GM19468 (cell line): Measurements from ENCODE around the gene HACL1.

Experiments
- ATAC-seq: cut with Tn5 transposase; IDR thresholded peaks from one replicate; pipeline ENCODE4 v1.9.1; 2021; ENCODE audit warnings: mild to moderate bottlenecking, moderate library complexity, moderate number of reproducible peaks; ENCODE audit not compliant: unreplicated experiment; ENCODE audit errors: extremely low read depth

HACL1 gene

GRCh38 chr3:15601399-15602145, at the start of gene HACL1, which contains the start of gene BTD:
TSS of gene HACL1 (minus strand) at chr3:15601569. CDS start at chr3:15601463, 106 bp downstream.
TSS of gene BTD (plus strand) at chr3:15601745. CDS start at chr3:15635440, 33,695 bp downstream.
- ATAC-seq, result peak; percentile 87

GRCh38 chr3:15649858-15650257, 48.5 kb upstream of the HACL1 start:
- ATAC-seq, result no peak

DNA sequence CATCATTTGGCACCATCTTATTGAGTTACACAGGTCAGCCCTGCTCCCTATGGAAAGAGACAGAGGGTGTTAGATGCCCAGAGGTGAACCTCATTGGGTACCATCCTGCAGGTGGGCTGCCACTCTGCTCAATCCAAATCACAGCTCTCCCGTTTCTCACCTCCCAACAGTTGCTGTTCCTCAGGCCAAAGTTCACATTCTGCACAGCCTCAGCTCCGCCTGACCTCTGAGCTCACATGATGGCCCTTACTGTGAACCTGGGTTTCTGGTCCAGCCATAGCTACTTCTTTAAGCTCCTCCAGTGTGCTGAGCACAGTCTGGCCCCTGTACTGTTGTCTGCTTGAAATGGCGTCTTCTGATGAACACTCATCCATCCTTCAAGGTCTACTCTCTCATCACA, 48.0 kb upstream of the HACL1 start:
- ATAC-seq, result no peak

DNA sequence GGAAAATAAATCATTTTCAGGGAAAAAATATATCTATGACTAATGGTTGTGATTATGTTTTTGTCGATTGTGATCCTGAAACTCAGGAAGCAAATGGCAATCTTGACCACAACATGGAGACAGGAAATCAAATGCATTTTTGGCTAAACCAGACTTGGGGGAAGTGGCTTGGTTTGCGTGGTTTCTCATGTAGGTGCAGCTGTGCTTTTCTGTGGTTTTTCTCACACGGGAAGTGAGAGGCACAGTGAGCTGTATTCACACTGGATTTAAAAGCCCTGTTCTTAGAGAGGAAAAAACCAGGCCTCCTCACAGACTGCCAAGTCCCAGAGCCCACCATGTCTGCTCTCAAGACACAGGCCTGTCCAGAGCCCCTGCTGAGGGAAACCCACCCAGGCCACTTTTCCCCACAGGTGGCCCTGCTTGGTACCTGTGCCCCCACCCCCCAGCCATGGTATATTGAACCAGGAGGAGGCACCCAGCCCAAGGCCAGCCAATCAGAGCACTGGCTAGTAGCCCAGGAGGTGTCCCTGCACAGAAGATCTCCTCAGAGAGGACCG, 46.3 kb upstream of the HACL1 start:
- peak; percentile 64 for ATAC-seq

- peak; percentile 16 for ATAC-seq
Measured at GRCh38 chr3:15646851-15647511, 45.6 kb upstream of the HACL1 start.

GRCh38 chr3:15645740-15646501, 44.6 kb upstream of the HACL1 start:
- ATAC-seq, result no peak

DNA sequence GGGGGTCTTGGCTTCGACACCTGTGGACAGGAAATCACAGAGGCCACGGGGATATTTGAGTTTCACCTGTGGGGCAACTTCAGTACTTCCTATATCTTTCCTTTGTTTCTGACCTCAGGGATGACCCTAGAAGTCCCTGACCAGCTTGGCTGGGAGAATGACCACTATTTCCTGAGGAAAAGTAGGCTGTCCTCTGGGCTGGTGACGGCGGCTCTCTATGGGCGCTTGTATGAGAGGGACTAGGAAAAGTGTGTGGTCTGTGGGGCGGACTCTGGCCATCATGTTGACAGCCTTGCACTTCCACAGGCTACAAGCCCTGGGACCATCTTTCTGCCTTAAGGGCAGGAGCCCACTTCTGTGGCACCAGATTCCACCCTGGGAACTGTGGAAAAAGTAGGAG, 43.9 kb upstream of the HACL1 start:
- no peak for ATAC-seq

DNA sequence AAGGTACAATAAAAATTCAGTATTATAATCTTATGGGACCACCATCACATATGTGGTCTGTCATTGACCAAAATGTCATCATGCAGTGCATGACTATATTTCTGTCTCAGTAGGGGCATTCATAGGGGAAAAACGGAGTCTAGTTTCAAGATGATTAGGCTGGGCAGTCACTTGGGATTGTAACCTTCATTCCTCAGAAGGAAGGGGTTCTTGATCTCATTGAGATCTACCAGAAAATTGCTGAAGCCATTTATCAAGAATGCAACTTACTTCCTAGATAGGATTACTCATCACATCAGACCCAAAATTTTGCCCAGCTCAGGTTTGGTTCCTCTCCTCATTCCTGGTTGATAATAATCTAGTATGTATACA, 37.5 kb upstream of the HACL1 start:
- no peak for ATAC-seq

- ATAC-seq, result no peak
Measured at GRCh38 chr3:15638193-15638890, 37.0 kb upstream of the HACL1 start.

GRCh38 chr3:15637131-15637951, 36.0 kb upstream of the HACL1 start:
- ATAC-seq, result no peak

DNA sequence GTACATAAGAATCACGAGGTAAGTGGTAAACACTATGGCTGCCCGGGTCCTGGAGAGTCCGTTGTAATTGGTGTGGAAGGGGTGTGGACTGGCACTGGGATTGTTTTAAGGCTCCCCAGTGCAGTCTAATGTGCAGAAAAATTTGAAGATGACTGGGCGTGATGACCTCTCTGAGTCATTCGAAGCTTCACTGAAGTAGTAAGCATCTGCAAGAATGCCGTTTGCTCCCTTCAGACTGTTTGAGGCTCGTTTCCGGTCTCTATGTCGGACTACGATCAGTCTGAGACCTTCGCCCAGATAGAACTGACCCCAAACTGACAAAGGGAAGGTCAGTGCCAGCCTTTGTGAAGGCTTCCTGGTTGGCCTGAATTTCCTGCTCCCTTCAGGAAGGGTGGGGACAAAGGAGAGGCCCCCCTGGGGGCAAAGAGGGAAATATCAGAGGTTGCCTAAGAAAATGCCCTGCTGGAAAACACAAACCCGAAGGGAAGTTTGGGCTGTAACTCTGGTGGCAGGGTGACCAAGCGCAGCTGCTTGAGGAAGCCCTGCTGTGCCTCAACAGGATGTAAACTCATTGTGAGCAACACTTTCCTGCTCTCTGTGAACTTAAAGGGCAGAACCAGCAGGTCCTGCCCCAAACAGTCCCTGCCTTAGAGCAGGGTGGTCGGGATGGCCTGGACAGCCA, 34.8 kb upstream of the HACL1 start:
- ATAC-seq, result no peak

GRCh38 chr3:15635121-15635661, 33.8 kb upstream of the HACL1 start:
- no peak for ATAC-seq

DNA sequence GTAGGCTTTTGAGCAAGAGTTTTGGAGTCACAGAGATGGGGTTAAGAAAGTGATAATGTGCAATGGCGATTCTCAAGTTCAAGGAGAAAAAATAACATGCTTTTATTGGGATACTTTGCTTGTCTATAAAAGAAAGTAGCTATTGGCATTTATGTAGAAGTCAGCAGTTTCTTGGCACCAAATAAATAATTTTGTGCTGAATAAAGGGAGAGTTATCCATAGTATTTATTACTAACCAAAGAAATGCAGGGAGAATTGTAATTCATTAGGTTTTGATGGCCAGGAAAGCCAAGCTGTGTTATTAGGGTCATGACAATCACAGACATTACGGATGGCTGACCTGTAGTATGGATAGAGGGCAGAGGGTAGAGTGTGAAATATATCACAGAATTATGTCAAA, 33.3 kb upstream of the HACL1 start:
- ATAC-seq, result no peak

GRCh38 chr3:15633766-15634598, 32.6 kb upstream of the HACL1 start:
- no peak for ATAC-seq

DNA sequence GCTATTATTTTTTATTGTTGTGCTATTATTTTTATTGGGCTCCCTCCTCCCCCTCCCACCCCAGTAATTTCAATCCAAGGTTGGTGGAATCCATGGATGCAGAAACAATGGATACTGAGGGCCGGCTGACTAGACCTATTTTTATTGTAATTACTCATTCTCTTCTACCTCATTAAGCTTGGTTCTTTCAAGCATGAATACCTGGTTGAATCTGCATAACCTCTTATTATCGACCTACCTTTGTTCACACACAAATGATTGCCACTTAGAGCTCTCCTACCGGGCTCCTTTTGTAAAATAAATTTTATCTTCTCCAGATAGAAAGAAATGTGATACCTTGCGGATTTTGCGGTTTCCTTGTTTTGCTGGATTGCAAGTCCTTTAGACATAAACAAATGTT, 31.8 kb upstream of the HACL1 start:
- no peak for ATAC-seq

GRCh38 chr3:15632212-15632580, 30.8 kb upstream of the HACL1 start:
- ATAC-seq, result no peak

GRCh38 chr3:15631426-15632211, 30.2 kb upstream of the HACL1 start:
- ATAC-seq, result no peak
